ENCODE data around the gene ZNF846. TPM values are rescaled to one million over a fixed set of nuclear protein-coding genes. Genes with fewer than 3 reads are reported as not detected.

The ZNF846 gene
- total RNA-seq, 1 donor from 2014 or later: 19.0 TPM

DNA sequence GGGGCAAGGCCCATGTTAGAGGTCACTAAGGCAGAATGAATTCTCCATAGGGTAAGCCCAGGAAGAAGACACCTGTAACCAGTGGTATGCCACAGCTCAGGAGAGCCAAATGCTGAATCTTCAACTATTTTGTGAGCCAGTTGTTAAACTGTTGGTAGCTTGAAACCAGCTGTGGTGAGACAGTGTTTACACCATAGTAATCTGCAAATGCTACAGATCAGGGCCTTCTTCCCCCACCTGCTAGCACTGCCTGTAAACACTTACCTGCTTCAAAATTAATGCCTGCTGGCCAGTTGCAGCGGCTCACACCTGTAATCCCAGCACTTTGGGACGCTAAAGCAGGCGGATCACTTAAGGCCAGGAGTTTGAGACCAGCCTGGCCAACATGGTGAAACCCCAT lies 38.3 kb upstream of the ZNF846 start:
- Mint-ChIP-seq H3K27me3 (ENCODE audit: unreplicated experiment) (peaks cover 3% of the 10 kb centered on the region), H3K27ac (ENCODE audit: unreplicated experiment) (no peak overlapping the region), H3K9me3 (ENCODE audit: unreplicated experiment) (peaks cover 2% of the 10 kb centered on the region), H3K36me3 (ENCODE audit: unreplicated experiment) (no peaks in the 10 kb centered on the region), H3K4me1 (ENCODE audit: low read depth, unreplicated experiment) (no peaks in the 10 kb centered on the region), H3K4me3 (ENCODE audit: unreplicated experiment) (no peak overlapping the region)
- DNase-seq: no peak
- TF ChIP-seq CTCF (IDR thresholded peaks at IDR 0.05; ENCODE audit: partially characterized antibody, unreplicated experiment): no peak

DNA sequence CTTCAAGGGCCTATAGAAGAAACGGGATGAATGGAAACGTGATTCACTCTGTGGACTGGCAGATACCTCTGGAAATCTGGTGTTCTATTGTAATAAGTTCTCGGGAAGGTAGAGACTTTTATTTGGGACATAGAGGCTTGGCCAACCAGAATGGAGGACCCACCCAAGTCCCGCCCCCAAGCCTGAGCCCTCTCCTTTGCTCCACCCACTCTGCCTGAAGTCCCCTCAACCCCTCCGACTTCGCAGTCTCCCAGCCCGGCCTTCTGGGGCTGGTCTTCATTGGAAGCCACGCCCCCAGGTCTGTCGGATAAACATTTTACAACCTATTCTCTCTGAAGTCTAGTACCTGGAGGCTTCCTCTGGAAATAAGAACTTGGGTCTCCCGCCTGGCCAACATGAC lies 33.4 kb upstream of the ZNF846 start:
- H3K4me3 Mint-ChIP-seq (ENCODE audit: unreplicated experiment): no peak overlapping the region
- H3K27me3 Mint-ChIP-seq (ENCODE audit: unreplicated experiment): peaks cover 2% of the 10 kb centered on the region
- no peaks in the 10 kb centered on the region for H3K9me3 Mint-ChIP-seq (ENCODE audit: unreplicated experiment)
- H3K4me1 Mint-ChIP-seq (ENCODE audit: low read depth, unreplicated experiment): no peaks in the 10 kb centered on the region
- DNase-seq: no peak
- TF ChIP-seq CTCF (IDR thresholded peaks at IDR 0.05; ENCODE audit: partially characterized antibody, unreplicated experiment): no peak
- no peak overlapping the region for H3K27ac Mint-ChIP-seq (ENCODE audit: unreplicated experiment)
- H3K36me3 Mint-ChIP-seq (ENCODE audit: unreplicated experiment): no peaks in the 10 kb centered on the region

DNA sequence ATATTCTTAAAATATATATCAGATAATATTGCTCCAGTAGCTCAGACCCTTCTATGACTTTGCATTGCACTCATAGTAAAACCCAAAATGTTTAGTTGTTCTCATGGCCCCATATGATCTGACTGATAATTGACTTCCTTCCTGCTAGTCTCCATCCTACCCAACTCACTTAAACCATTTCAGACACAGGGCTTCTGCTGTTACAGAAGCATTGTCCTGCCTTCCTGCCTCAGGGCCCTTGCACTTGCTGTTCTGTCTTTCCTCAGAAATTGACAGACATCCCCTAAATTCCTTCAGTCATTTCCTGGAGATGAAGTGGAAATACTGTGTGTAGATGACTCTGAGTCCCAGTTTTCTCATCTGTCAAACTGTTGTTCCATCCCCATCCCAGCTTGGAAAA lies 30.6 kb upstream of the ZNF846 start:
- DNase-seq: no peak
- no peak for TF ChIP-seq CTCF (IDR thresholded peaks at IDR 0.05; ENCODE audit: partially characterized antibody, unreplicated experiment)
- Mint-ChIP-seq H3K27ac (ENCODE audit: unreplicated experiment) (no peak overlapping the region), H3K27me3 (ENCODE audit: unreplicated experiment) (peaks cover 2% of the 10 kb centered on the region), H3K4me1 (ENCODE audit: low read depth, unreplicated experiment) (no peaks in the 10 kb centered on the region), H3K4me3 (ENCODE audit: unreplicated experiment) (no peak overlapping the region), H3K36me3 (ENCODE audit: unreplicated experiment) (no peaks in the 10 kb centered on the region), H3K9me3 (ENCODE audit: unreplicated experiment) (no peaks in the 10 kb centered on the region)

- Mint-ChIP-seq H3K36me3 (ENCODE audit: unreplicated experiment) (no peaks in the 10 kb centered on the region), H3K9me3 (ENCODE audit: unreplicated experiment) (no peaks in the 10 kb centered on the region), H3K4me3 (ENCODE audit: unreplicated experiment) (no peak overlapping the region), H3K27ac (ENCODE audit: unreplicated experiment) (no peak overlapping the region), H3K27me3 (ENCODE audit: unreplicated experiment) (peaks cover 2% of the 10 kb centered on the region), H3K4me1 (ENCODE audit: low read depth, unreplicated experiment) (no peaks in the 10 kb centered on the region)
- no peak for TF ChIP-seq CTCF (IDR thresholded peaks at IDR 0.05; ENCODE audit: partially characterized antibody, unreplicated experiment)
- no peak for DNase-seq
Measured at GRCh38 chr19:9797871-9798270, 29.3 kb upstream of the ZNF846 start.

DNA sequence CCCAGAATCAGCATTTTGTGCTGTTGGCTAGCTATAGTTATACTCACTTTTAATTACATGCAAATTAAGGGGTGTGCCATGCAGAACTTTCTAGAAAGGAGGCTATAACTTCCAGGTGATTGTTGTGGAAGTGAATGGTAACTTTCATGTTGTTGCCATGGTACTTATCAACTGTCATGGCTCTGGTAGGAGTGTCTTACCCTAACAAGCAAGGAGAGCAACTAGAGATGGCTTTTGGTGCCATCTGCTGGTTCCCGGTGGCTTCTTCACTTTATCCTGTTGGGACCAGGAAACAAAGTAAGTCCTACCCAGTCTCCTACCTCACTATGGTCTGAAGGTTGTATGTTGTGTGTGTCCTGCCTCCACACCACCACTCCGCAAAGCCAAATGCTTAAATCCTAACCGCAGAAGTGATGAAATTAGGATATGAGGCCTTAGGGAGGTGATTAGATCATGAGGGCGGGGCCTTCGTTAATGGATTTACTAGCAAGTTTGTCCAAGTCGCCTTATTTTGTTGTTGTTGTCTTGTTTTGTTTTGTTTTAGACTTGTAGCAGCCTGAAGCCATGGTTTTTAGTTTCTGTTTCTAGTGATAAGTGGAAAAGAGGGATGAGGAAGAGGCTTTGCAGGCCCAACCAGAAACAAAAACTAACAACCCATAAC lies 27.7 kb upstream of the ZNF846 start:
- Mint-ChIP-seq H3K9me3 (ENCODE audit: unreplicated experiment) (no peaks in the 10 kb centered on the region), H3K4me3 (ENCODE audit: unreplicated experiment) (no peak overlapping the region), H3K27me3 (ENCODE audit: unreplicated experiment) (peaks cover 2% of the 10 kb centered on the region), H3K36me3 (ENCODE audit: unreplicated experiment) (no peaks in the 10 kb centered on the region), H3K4me1 (ENCODE audit: low read depth, unreplicated experiment) (no peaks in the 10 kb centered on the region), H3K27ac (ENCODE audit: unreplicated experiment) (no peak overlapping the region)
- peak; percentile 80 for DNase-seq
- TF ChIP-seq CTCF (IDR thresholded peaks at IDR 0.05; ENCODE audit: partially characterized antibody, unreplicated experiment): peak; percentile 41
